Upper lobe of right lung (tissue), 1 donor: Measurements from ENCODE around the gene EFNB1. TPM values are rescaled to one million over a fixed set of nuclear protein-coding genes. Genes with fewer than 3 reads are reported as not detected.

Source experiments
- ATAC-seq: fragments of 200-7000 bp; cut with Tn5 transposase; one replicate; pipeline ENCODE4 v1.9.1; 2020; ENCODE audit warnings: mild to moderate bottlenecking, moderate library complexity
- DNase-seq: peaks from one replicate; pipeline ENCODE4 v3.0.0-alpha.2; 2020
- H3K27ac ChIP-seq: fragments of 200-600 bp; one replicate; pipeline ENCODE4 v1.8.0; 2022
- H3K27me3 ChIP-seq: fragments of 200-600 bp; one replicate; pipeline ENCODE4 v1.8.0; 2022; ENCODE audit warnings: mild to moderate bottlenecking
- H3K36me3 ChIP-seq: fragments of 200-600 bp; one replicate; pipeline ENCODE4 v1.8.0; 2022
- H3K4me1 ChIP-seq: fragments of 200-600 bp; one replicate; pipeline ENCODE4 v1.8.0; 2022
- H3K4me3 ChIP-seq: fragments of 200-600 bp; one replicate; pipeline ENCODE4 v1.8.0; 2022; ENCODE audit warnings: mild to moderate bottlenecking
- H3K9me3 ChIP-seq: fragments of 200-600 bp; one replicate; pipeline ENCODE4 v1.8.0; 2022
- CTCF ChIP-seq: fragments of 200-600 bp; IDR thresholded peaks from one replicate; pipeline ENCODE4 v1.8.0; 2022; ENCODE audit warnings: antibody characterized with exemption
- intact Hi-C: fragments of 100-400 bp; cut with DNase I; formaldehyde crosslinking; loops from one replicate; pipeline ENCODE4 v1.11.0; 2022
- total RNA-seq: library from RNA; stranded (reverse); fragmentation: NEBNext Ultra II Directional; extraction: Animal tissue kit (Norgen Biotek cat#: 25700); gene quantifications from one replicate; pipeline ENCODE4 v1.2.1, GENCODE V29; 2021
- donor health status: DM: no; HTN: yes; CAD: no; lungs with severe emphysema.

EFNB1 gene
- total RNA-seq, 1 donor from 2014 or later: 29.0 TPM

GRCh38 chrX:68842351-68842750 lies 13.5 kb downstream of the EFNB1 start:
- H3K4me3 ChIP-seq: no peak overlapping the region
- no peaks in the 10 kb centered on the region for H3K27me3 ChIP-seq
- intact Hi-C loops: no loop called here
- H3K27ac ChIP-seq: no peak overlapping the region
- DNase-seq (no peak), ATAC-seq (no peak)
- peaks cover 4% of the 10 kb centered on the region for H3K4me1 ChIP-seq
- no peak for TF ChIP-seq CTCF
- H3K9me3 ChIP-seq: no peaks in the 10 kb centered on the region
- H3K36me3 ChIP-seq: no peaks in the 10 kb centered on the region

GRCh38 chrX:68842781-68843581 lies 14.2 kb downstream of the EFNB1 start:
- no peaks in the 10 kb centered on the region for H3K36me3 ChIP-seq
- H3K27me3 ChIP-seq: no peaks in the 10 kb centered on the region
- H3K9me3 ChIP-seq: no peaks in the 10 kb centered on the region
- DNase-seq (peak; percentile 66), ATAC-seq (peak; percentile 88)
- TF ChIP-seq CTCF: no peak
- peaks cover 4% of the 10 kb centered on the region for H3K4me1 ChIP-seq
- H3K27ac ChIP-seq: no peak overlapping the region
- intact Hi-C loops: no loop called here
- no peak overlapping the region for H3K4me3 ChIP-seq

GRCh38 chrX:68843992-68844391 lies 15.2 kb downstream of the EFNB1 start:
- Histone ChIP-seq H3K27me3 (no peaks in the 10 kb centered on the region), H3K36me3 (no peaks in the 10 kb centered on the region), H3K27ac (no peak overlapping the region), H3K9me3 (no peaks in the 10 kb centered on the region), H3K4me1 (peaks cover 4% of the 10 kb centered on the region), H3K4me3 (no peak overlapping the region)
- DNase-seq: no peak
- TF ChIP-seq CTCF: no peak
- ATAC-seq: no peak
- intact Hi-C loops: no loop called here

GRCh38 chrX:68844581-68844980 lies 15.8 kb downstream of the EFNB1 start:
- intact Hi-C loops: no loop called here
- no peak overlapping the region for H3K27ac ChIP-seq
- H3K36me3 ChIP-seq: no peaks in the 10 kb centered on the region
- peaks cover 4% of the 10 kb centered on the region for H3K4me1 ChIP-seq
- no peaks in the 10 kb centered on the region for H3K9me3 ChIP-seq
- ATAC-seq (no peak), DNase-seq (no peak)
- H3K27me3 ChIP-seq: no peaks in the 10 kb centered on the region
- no peak for TF ChIP-seq CTCF
- H3K4me3 ChIP-seq: no peak overlapping the region

GRCh38 chrX:68846536-68846935 lies 17.7 kb downstream of the EFNB1 start:
- DNase-seq (no peak), ATAC-seq (no peak)
- Histone ChIP-seq H3K9me3 (no peaks in the 10 kb centered on the region), H3K4me1 (peaks cover 4% of the 10 kb centered on the region), H3K27me3 (no peaks in the 10 kb centered on the region), H3K36me3 (no peaks in the 10 kb centered on the region), H3K27ac (no peak overlapping the region), H3K4me3 (no peak overlapping the region)
- intact Hi-C loops: no loop called here
- TF ChIP-seq CTCF: no peak
